ENCODE results near the gene PNMA8A. TPM values are rescaled to one million over a fixed set of nuclear protein-coding genes. Genes with fewer than 3 reads are reported as not detected.

Gene PNMA8A
- total and polyA plus RNA-seq, 2 of the 8 experiments (the other 6 are each of a cell fraction or from before 2014, with no cell fraction given) = 10.0 to 22.8 TPM

DNA sequence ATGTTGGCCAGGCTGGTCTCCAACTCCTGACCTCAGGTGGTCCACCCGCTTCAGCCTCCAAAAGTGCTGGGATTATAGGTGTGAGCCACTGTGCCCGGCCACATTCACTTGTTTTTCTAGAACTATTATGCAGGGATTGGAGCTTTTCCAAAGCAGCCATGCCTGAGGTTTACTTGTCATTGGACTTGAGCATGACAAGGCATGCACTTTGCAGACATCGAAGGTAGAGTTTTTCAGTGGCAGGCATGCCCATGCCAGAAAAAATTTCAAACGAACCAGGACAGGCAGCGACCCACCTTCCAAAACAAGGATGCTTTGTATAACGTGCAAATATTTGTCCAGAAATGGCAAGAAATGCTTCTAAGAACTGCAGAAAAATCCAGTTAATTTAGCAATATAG lies 17.7 kb downstream of the PNMA8A start:
- H3K27ac ChIP-seq (ENCODE audit: low read depth, low read length) = no peak overlapping the region
- no peaks in the 10 kb centered on the region for H4K20me1 ChIP-seq (replicated peaks in 1 of 2; ENCODE audit: control insufficient read depth in 1 of 2, insufficient read depth in 2 of 2, low read length in 2 of 2)
- H3K23me2 ChIP-seq (ENCODE audit: low read depth, low read length) = no peaks in the 10 kb centered on the region
- H2BK5ac ChIP-seq (ENCODE audit: low read depth, low read length) = no peak overlapping the region
- no peak overlapping the region for H2BK12ac ChIP-seq (ENCODE audit: low read depth, low read length)
- no peak overlapping the region for H3K4me2 ChIP-seq (ENCODE audit: insufficient read depth in 1 of 2, low read depth in 2 of 2, low read length in 2 of 2)
- no peaks in the 10 kb centered on the region for H3K27me3 ChIP-seq (replicated peaks in 1 of 4; ENCODE audit: control insufficient read depth in 3 of 4, extremely low read depth in 1 of 4, insufficient read depth in 3 of 4, low read length in 3 of 4)
- no peaks in the 10 kb centered on the region for H3K79me1 ChIP-seq (ENCODE audit: low read depth, low read length)
- no peak overlapping the region for H2AFZ ChIP-seq (ENCODE audit: low read length)
- H3K36me3 ChIP-seq (ENCODE audit: control insufficient read depth in 2 of 4, insufficient read depth in 4 of 4, low read length in 3 of 4) = no peaks in the 10 kb centered on the region
- ChIA-PET CTCF (ENCODE audit: partially characterized antibody) (interaction anchor here (0.6 to 1.7 kb wide), 3 partner anchors 34 to 51 kb away, joined by 4 to 5 read pairs (median 4); no protein-coding TSS in a partner anchor), POLR2A (ENCODE audit: partially characterized antibody) (no interaction called here)
- H2AK5ac ChIP-seq (ENCODE audit: low read depth, low read length) = no peak overlapping the region
- H2BK120ac ChIP-seq (replicated peaks; ENCODE audit: low read depth, low read length) = no peak overlapping the region
- H3K18ac ChIP-seq (ENCODE audit: extremely low read depth, low read length) = no peak overlapping the region
- no peak overlapping the region for H4K5ac ChIP-seq (ENCODE audit: insufficient read length, low read depth, low read length)
- H3K9ac ChIP-seq (replicated peaks in 1 of 4; ENCODE audit: extremely low read depth in 1 of 4, low read depth in 3 of 4, low read length in 3 of 4) = no peak overlapping the region
- H4K91ac ChIP-seq (replicated peaks; ENCODE audit: insufficient read length, low read length) = no peak overlapping the region
- no peak overlapping the region for H3K4ac ChIP-seq (replicated peaks; ENCODE audit: insufficient read length, low read depth, low read length)
- no peak overlapping the region for H2BK20ac ChIP-seq (ENCODE audit: low read length)
- H3K79me2 ChIP-seq (ENCODE audit: control insufficient read depth in 1 of 2, insufficient read depth in 2 of 2, low read length in 2 of 2) = no peaks in the 10 kb centered on the region
- no peak overlapping the region for H3K56ac ChIP-seq (replicated peaks; ENCODE audit: insufficient read length, low read depth, low read length)
- 87% methylated on average over 6 of the region's 6 CpGs; no CpG with 5 or more reads in 1 of the 2 experiments for WGBS, 2 experiments (ENCODE audit: extremely low coverage in 1 of 2, insufficient coverage in 1 of 2, insufficient read length in 1 of 2, insufficient replicate concordance in 2 of 2, low coverage in 1 of 2, low lambda C conversion rate in 2 of 2, missing lambda C conversion rate in 1 of 2)
- no peak overlapping the region for H3K23ac ChIP-seq (ENCODE audit: insufficient read length)
- H3K4me1 ChIP-seq (replicated peaks in 1 of 4; ENCODE audit: control insufficient read depth in 3 of 4, insufficient read depth in 4 of 4, low read length in 3 of 4) = no peaks in the 10 kb centered on the region
- no peak for TF ChIP-seq JUND (IDR thresholded peaks at IDR 0.05; ENCODE audit: low read length)
- no peak for TF ChIP-seq BCL11A (IDR thresholded peaks at IDR 0.05; ENCODE audit: low read depth in 2 of 2, low read length in 2 of 2)
- DNase-seq (ENCODE audit: low read depth in 1 of 2, low spot score in 2 of 2) (no peak), FAIRE-seq (no peak)
- H3K4me3 ChIP-seq (ENCODE audit: extremely low read depth in 1 of 4, insufficient read depth in 2 of 4, low read depth in 3 of 4, low read length in 4 of 4) = no peak overlapping the region
- H3K9me3 ChIP-seq (ENCODE audit: insufficient read depth in 2 of 2, low read depth in 1 of 2, low read length in 1 of 2) = no peaks in the 10 kb centered on the region
- H2BK15ac ChIP-seq (ENCODE audit: low read length) = no peak overlapping the region
- no peak overlapping the region for H4K8ac ChIP-seq (ENCODE audit: extremely low read depth, insufficient read depth, low read length)
- H3K14ac ChIP-seq (ENCODE audit: insufficient read length) = no peak overlapping the region

Data from H1 (cell line).